Measurements from ENCODE around the gene MRPL37. TPM values are rescaled to one million over a fixed set of nuclear protein-coding genes. Genes with fewer than 3 reads are reported as not detected.

The MRPL37 gene
- total RNA-seq, 6 experiments from 2014 or later = 56.2 to 108 (median 73.4) TPM

GRCh38 chr1:54266908-54267307 is 66.9 kb downstream of the MRPL37 start:
- no peak for ATAC-seq
- H3K27ac ChIP-seq = no peak overlapping the region
- WGBS (ENCODE audit: insufficient coverage, low coverage, low lambda C conversion rate, missing lambda C conversion rate) = 69% methylated on average over 3 of the region's 5 CpGs

More at GRCh38 chr1:54266908-54267307, 66.9 kb downstream of the MRPL37 start:
- TF ChIP-seq POLR2A (IDR thresholded peaks at IDR 0.05) = no peak
- TF ChIP-seq CTCF (IDR thresholded peaks at IDR 0.05) = no peak
- intact Hi-C loops (cut with DNase I) = no loop called here
- Histone ChIP-seq H3K9me3 (no peaks in the 10 kb centered on the region), H3K4me1 (peaks cover 0 to 18% (median 6%) of the 10 kb centered on the region in 4 donors), H3K27me3 (no peaks in the 10 kb centered on the region), H3K4me3 (no peak overlapping the region), H3K36me3 (no peaks in the 10 kb centered on the region)
- no peak for DNase-seq

Other genes starting within 250 kb of the MRPL37 start
- under 1 TPM in 2 of 6 experiments, not detected in 4; 0.44 to 0.57 TPM for gene LDLRAD1, start 182.0 kb upstream of the MRPL37 start, total RNA-seq
- 100 to 1,000 TPM; 133 to 379 (median 280) TPM for gene TMEM59, start 147.0 kb upstream of the MRPL37 start, total RNA-seq
- gene TCEANC2, start 146.6 kb upstream of the MRPL37 start, total RNA-seq = 1 to 10 TPM; 1.2 to 2.9 (median 1.8) TPM
- not detected for gene CDCP2, start 47.2 kb upstream of the MRPL37 start, total RNA-seq
- gene CYB5RL, start 137 bp upstream of the MRPL37 start, total RNA-seq = 1 to 10 TPM; 2.5 to 4.6 (median 3.0) TPM
- 10 to 100 TPM; 19.4 to 34.1 (median 24.4) TPM for gene SSBP3, start 206.2 kb downstream of the MRPL37 start, total RNA-seq

Measured in right lobe of liver (tissue), 6 donors.